Adipocyte (in vitro differentiated cells): ENCODE data around the gene FASTKD1.
A peak's percentile ranks its signal among the peaks of the same experiment; 100 is the strongest.

Experiments
- DNase-seq: peaks from one replicate; pipeline ENCODE4 v3.0.0-alpha.2; 2015; ENCODE audit warnings: low read depth
- H3K27me3 ChIP-seq: replicated peaks from 2 replicates; pipeline ENCODE4 v1.7.0; 2013; ENCODE audit warnings: mild to moderate bottlenecking, low read length, moderate library complexity; ENCODE audit not compliant: control insufficient read depth, insufficient read depth
- H3K36me3 ChIP-seq: 2 replicates; pipeline ENCODE4 v1.7.0; 2013; ENCODE audit warnings: low read length, mild to moderate bottlenecking, moderate library complexity; ENCODE audit not compliant: control insufficient read depth, insufficient read depth, severe bottlenecking
- H3K4me1 ChIP-seq: 2 replicates; pipeline ENCODE4 v1.7.0; 2013; ENCODE audit warnings: mild to moderate bottlenecking, low read length, moderate library complexity; ENCODE audit not compliant: control insufficient read depth, insufficient read depth
- H3K4me3 ChIP-seq: 2 replicates; pipeline ENCODE4 v1.7.0; 2013; ENCODE audit warnings: mild to moderate bottlenecking, low read length, moderate library complexity
- H3K9ac ChIP-seq: 2 replicates; pipeline ENCODE4 v1.7.0; 2013; ENCODE audit warnings: mild to moderate bottlenecking, low read length, moderate library complexity
- H3K9me3 ChIP-seq: 2 replicates; pipeline ENCODE4 v1.7.0; 2013; ENCODE audit warnings: mild to moderate bottlenecking, low read length, moderate library complexity; ENCODE audit not compliant: control insufficient read depth

Gene FASTKD1

GRCh38 chr2:169504651-169505050 is 69.0 kb downstream of the FASTKD1 start:
- Histone ChIP-seq H3K4me1 (peaks cover 20% of the 10 kb centered on the region), H3K9me3 (no peaks in the 10 kb centered on the region), H3K36me3 (peaks cover 40% of the 10 kb centered on the region), H3K9ac (no peak overlapping the region), H3K4me3 (no peak overlapping the region), H3K27me3 (no peaks in the 10 kb centered on the region)
- no peak for DNase-seq

DNA sequence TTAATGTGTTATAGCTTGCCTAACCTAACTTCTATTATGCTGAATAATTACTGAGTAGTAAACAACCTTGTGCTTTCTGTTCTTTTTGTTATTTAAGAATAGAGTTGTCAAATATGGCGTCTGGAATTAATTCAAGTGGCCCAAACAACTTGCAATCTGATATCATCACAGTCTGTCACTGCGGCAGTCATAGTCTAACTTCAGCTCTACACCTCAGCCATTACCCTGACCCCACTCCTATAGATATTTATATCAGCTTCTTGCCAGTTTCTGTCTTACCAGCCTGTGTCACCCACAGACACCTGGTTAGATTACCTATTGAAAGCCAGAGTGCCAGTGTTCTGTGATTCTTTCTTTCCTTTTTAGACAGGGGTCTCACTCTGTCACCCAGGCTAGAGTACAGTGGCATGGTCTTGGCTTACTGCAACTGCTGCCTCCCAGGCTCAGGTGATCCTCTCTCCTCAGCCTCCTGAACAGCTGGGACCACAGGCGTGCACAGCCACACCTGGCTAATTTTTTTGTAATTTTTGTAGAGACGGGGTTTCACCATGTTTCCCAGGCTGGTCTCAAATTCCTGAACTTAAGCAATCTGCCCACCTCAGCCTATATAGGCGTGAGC is 78.2 kb downstream of the FASTKD1 start:
- Histone ChIP-seq H3K27me3 (no peaks in the 10 kb centered on the region), H3K4me1 (no peaks in the 10 kb centered on the region), H3K9ac (no peak overlapping the region), H3K4me3 (no peak overlapping the region), H3K36me3 (peaks cover 51% of the 10 kb centered on the region), H3K9me3 (no peaks in the 10 kb centered on the region)
- no peak for DNase-seq

- H3K36me3 ChIP-seq: peaks cover 48% of the 10 kb centered on the region
- DNase-seq: no peak
- no peaks in the 10 kb centered on the region for H3K4me1 ChIP-seq
These were observed 80.3 kb downstream of the FASTKD1 start for GRCh38 chr2:169493360-169493759.

DNA sequence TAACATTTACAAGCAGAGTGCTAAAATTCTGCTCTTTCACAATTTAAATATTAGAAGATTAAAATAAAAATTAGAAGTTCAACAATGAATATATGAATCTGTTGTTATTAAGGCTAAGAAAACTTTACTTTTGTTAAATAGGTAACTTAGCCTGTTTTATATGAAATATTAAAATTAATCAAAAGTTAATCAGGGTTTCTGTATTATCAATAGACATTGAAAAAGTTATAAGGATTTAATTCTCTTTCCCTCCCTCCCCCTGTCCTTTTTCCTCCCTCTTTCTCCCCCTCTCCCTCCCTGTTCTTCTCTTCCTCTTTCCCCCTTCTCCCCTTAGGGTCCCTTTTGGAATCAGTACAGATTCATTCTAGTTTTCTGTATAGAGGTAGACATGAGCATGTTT is 82.3 kb downstream of the FASTKD1 start:
- Histone ChIP-seq H3K27me3 (no peaks in the 10 kb centered on the region), H3K36me3 (peaks cover 54% of the 10 kb centered on the region), H3K9ac (no peak overlapping the region), H3K4me3 (no peak overlapping the region), H3K9me3 (no peaks in the 10 kb centered on the region), H3K4me1 (no peaks in the 10 kb centered on the region)
- DNase-seq: no peak

More at GRCh38 chr2:169493360-169493759, 80.3 kb downstream of the FASTKD1 start:
- Histone ChIP-seq H3K27me3 (no peaks in the 10 kb centered on the region), H3K9ac (no peak overlapping the region), H3K4me3 (no peak overlapping the region), H3K9me3 (no peaks in the 10 kb centered on the region)

DNA sequence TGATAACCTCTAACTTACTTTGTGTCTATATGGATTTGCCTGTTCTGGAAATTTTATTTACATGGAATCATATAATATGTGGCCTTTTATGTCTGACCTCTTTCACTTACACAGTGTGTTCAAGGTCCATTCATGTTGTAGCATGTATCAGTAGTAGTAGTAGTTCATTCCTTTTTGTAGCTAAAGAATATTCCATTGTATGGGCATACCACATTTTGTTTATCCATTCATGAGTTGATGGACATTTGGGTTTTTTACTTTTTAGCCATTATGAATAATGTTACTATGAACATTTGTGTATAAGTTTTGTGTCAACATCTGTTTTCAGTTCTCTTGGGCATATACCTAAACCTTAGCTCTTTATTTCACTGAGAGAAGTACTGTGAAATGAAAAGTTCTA is 82.8 kb downstream of the FASTKD1 start:
- no peaks in the 10 kb centered on the region for H3K9me3 ChIP-seq

GRCh38 chr2:169486487-169486886 is 87.2 kb downstream of the FASTKD1 start:
- peaks cover 68% of the 10 kb centered on the region for H3K36me3 ChIP-seq
- H3K4me3 ChIP-seq: no peak overlapping the region
- no peak for DNase-seq
- no peak overlapping the region for H3K9ac ChIP-seq
- H3K4me1 ChIP-seq: no peaks in the 10 kb centered on the region
- no peaks in the 10 kb centered on the region for H3K27me3 ChIP-seq
- H3K9me3 ChIP-seq: no peaks in the 10 kb centered on the region

More for the DNA sequence above, 82.8 kb downstream of the FASTKD1 start:
- H3K36me3 ChIP-seq: peaks cover 56% of the 10 kb centered on the region
- H3K9ac ChIP-seq: no peak overlapping the region
- DNase-seq: no peak
- H3K4me1 ChIP-seq: no peaks in the 10 kb centered on the region
- no peaks in the 10 kb centered on the region for H3K27me3 ChIP-seq
- no peak overlapping the region for H3K4me3 ChIP-seq

GRCh38 chr2:169485650-169486138 is 88.0 kb downstream of the FASTKD1 start:
- Histone ChIP-seq H3K4me1 (no peaks in the 10 kb centered on the region), H3K4me3 (no peak overlapping the region), H3K9me3 (no peaks in the 10 kb centered on the region), H3K9ac (no peak overlapping the region), H3K36me3 (peaks cover 63% of the 10 kb centered on the region), H3K27me3 (no peaks in the 10 kb centered on the region)
- no peak for DNase-seq

DNA sequence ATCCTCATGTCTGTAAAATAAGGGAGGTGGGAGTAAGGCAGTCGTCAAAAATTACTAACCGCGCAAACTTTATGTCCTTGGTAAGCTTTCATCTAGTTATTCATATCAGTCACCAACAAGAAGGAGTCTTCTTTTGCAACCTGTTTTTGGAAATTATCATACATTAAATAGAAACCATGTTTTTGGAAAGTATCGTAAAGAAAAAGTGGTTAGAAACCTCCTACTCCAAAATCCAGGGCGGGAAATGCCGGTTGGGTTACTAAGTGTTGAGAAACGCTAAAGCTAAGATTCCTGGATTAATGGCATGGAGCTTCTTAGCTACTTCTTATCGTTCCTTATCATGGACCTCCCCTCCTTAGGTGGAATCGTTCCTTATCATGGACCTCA is 93.6 kb downstream of the FASTKD1 start:
- DNase-seq: peak; percentile 42
- no peaks in the 10 kb centered on the region for H3K9me3 ChIP-seq

More for the DNA sequence above, 93.6 kb downstream of the FASTKD1 start:
- Histone ChIP-seq H3K4me1 (peaks cover 13% of the 10 kb centered on the region), H3K4me3 (peak overlapping the region; percentile 97), H3K9ac (peak overlapping the region; percentile 95), H3K36me3 (peaks cover 28% of the 10 kb centered on the region), H3K27me3 (no peaks in the 10 kb centered on the region)
